GM23338 (cell line): ENCODE results near the gene TRIM63. TPM values are rescaled to one million over a fixed set of nuclear protein-coding genes. Genes with fewer than 3 reads are reported as not detected.

Source experiments
- ATAC-seq: fragments of 200-7000 bp; cut with Tn5 transposase; 3 replicates; pipeline ENCODE4 v1.9.1; 2020
- DNase-seq: peaks from one replicate; pipeline ENCODE4 v3.0.0-alpha.2; 2015; ENCODE audit warnings: low spot score
- H2AFZ ChIP-seq: fragments of 200-600 bp; sonication (generic); 2 replicates; pipeline ENCODE4 v1.8.0; 2016; ENCODE audit warnings: antibody characterized with exemption, mild to moderate bottlenecking, moderate library complexity
- H3F3A ChIP-seq: fragments of 200-600 bp; sonication (generic); replicated peaks from 2 replicates; pipeline ENCODE4 v1.8.0; 2017; ENCODE audit warnings: antibody characterized with exemption, mixed run types, low read depth
- H3K27ac ChIP-seq: fragments of 200-600 bp; sonication (generic); 2 replicates; pipeline ENCODE4 v1.6.1; 2016; ENCODE audit warnings: low read depth
- H3K27me3 ChIP-seq: fragments of 200-600 bp; sonication (generic); 2 replicates; pipeline ENCODE4 v1.8.0; 2016; ENCODE audit warnings: mild to moderate bottlenecking, mixed run types, moderate library complexity; ENCODE audit not compliant: insufficient read depth
- H3K36me3 ChIP-seq: fragments of 200-600 bp; sonication (generic); 2 replicates; pipeline ENCODE4 v1.8.0; 2016; ENCODE audit warnings: mild to moderate bottlenecking; ENCODE audit not compliant: insufficient read depth
- H3K4me1 ChIP-seq: fragments of 200-600 bp; sonication (generic); 2 replicates; pipeline ENCODE4 v1.8.0; 2016; ENCODE audit warnings: mild to moderate bottlenecking, moderate library complexity; ENCODE audit not compliant: insufficient read depth
- H3K4me2 ChIP-seq: fragments of 200-600 bp; sonication (generic); 2 replicates; pipeline ENCODE4 v1.7.1; 2017; ENCODE audit warnings: mixed run types
- H3K4me3 ChIP-seq: fragments of 200-600 bp; sonication (generic); 2 replicates; pipeline ENCODE4 v1.6.1; 2016; ENCODE audit warnings: mixed run types
- H3K79me2 ChIP-seq: fragments of 200-600 bp; sonication (generic); replicated peaks from 2 replicates; pipeline ENCODE4 v1.8.0; 2017; ENCODE audit warnings: mild to moderate bottlenecking; ENCODE audit not compliant: insufficient read depth
- H3K9me2 ChIP-seq: fragments of 200-600 bp; sonication (generic); 2 replicates; pipeline ENCODE4 v1.8.0; 2017; ENCODE audit not compliant: insufficient read depth
- H4K20me1 ChIP-seq: fragments of 200-600 bp; sonication (generic); replicated peaks from 2 replicates; pipeline ENCODE4 v1.8.0; 2017; ENCODE audit warnings: mild to moderate bottlenecking; ENCODE audit not compliant: insufficient read depth
- H3K27ac Mint-ChIP-seq: 2 replicates; pipeline ENCODE4 v1.8.0; 2020; ENCODE audit warnings: inconsistent platforms, mild to moderate bottlenecking, moderate library complexity, mixed read lengths
- H3K27me3 Mint-ChIP-seq: 3 replicates; pipeline ENCODE4 v1.8.0; 2022; ENCODE audit warnings: low read depth, mild to moderate bottlenecking, moderate library complexity, mixed read lengths, inconsistent platforms; ENCODE audit not compliant: insufficient read depth, poor library complexity
- H3K36me3 Mint-ChIP-seq: 3 replicates; pipeline ENCODE4 v1.8.0; 2021; ENCODE audit warnings: low read depth, mild to moderate bottlenecking, inconsistent platforms, moderate library complexity, mixed read lengths
- H3K4me1 Mint-ChIP-seq: 3 replicates; pipeline ENCODE4 v1.8.0; 2020; ENCODE audit warnings: mild to moderate bottlenecking, inconsistent platforms, mixed read lengths
- H3K4me3 Mint-ChIP-seq: 3 replicates; pipeline ENCODE4 v1.8.0; 2021; ENCODE audit warnings: moderate library complexity, mild to moderate bottlenecking, inconsistent platforms, mixed read lengths
- H3K9me3 Mint-ChIP-seq: 3 replicates; pipeline ENCODE4 v1.8.0; 2020; ENCODE audit warnings: moderate library complexity, mild to moderate bottlenecking, inconsistent platforms, mixed read lengths
- CREB1 ChIP-seq: fragments of 250-450 bp; sonication (Bioruptor Pico); IDR thresholded peaks from 2 replicates; pipeline ENCODE4 v1.5.0; 2020; ENCODE audit warnings: low read depth, mild to moderate bottlenecking, moderate library complexity
- EZH2 ChIP-seq: fragments of 200-600 bp; sonication (generic); IDR thresholded peaks from one replicate; pipeline ENCODE4 v1.8.0; 2017; ENCODE audit warnings: antibody characterized with exemption, mild to moderate bottlenecking, low read depth; ENCODE audit not compliant: unreplicated experiment
- EZH2phosphoT487 ChIP-seq: fragments of 200-600 bp; sonication (generic); IDR thresholded peaks from one replicate; pipeline ENCODE4 v1.8.1; 2018; ENCODE audit warnings: antibody characterized with exemption; ENCODE audit not compliant: unreplicated experiment
- JUNB ChIP-seq: IDR thresholded peaks from one replicate; pipeline ENCODE4 v1.6.1; 2016; ENCODE audit warnings: antibody characterized with exemption; ENCODE audit not compliant: unreplicated experiment
- NANOG ChIP-seq: IDR thresholded peaks from 2 replicates; pipeline ENCODE4 v1.6.1; 2016; ENCODE audit warnings: antibody characterized with exemption, borderline replicate concordance
- POLR2AphosphoS5 ChIP-seq: IDR thresholded peaks from 2 replicates; pipeline ENCODE4 v1.6.1; 2016; ENCODE audit warnings: antibody characterized with exemption, low read depth
- STAT1 ChIP-seq: IDR thresholded peaks from one replicate; pipeline ENCODE4 v1.6.1; 2016; ENCODE audit warnings: antibody characterized with exemption; ENCODE audit not compliant: unreplicated experiment
- ZNF114 ChIP-seq: fragments of 250-450 bp; sonication (Bioruptor Pico); IDR thresholded peaks from 2 replicates; pipeline ENCODE4 v1.5.0; 2020; ENCODE audit warnings: mild to moderate bottlenecking, moderate library complexity
- ZNF331 ChIP-seq: fragments of 250-450 bp; sonication (Bioruptor Pico); IDR thresholded peaks from 2 replicates; pipeline ENCODE4 v1.5.0; 2020; ENCODE audit warnings: low read depth, mild to moderate bottlenecking, moderate library complexity
- polyA plus RNA-seq: library from polyadenylated mRNA; unstranded; fragments of >200 nt; fragmentation: Nextera tagmentation; extraction: Ambion mirVana; gene quantifications from 2 replicates; pipeline ENCODE4 v1.2.1, GENCODE V29; 2016
- total RNA-seq: library from RNA; depleted of rRNA; stranded (reverse); fragments of >200 nt; shearing (Covaris generic); gene quantifications from 2 replicates; pipeline ENCODE4 v1.2.3, GENCODE V29; 2014
- TF ChIP-seq, protein P1 (sequence below): IDR thresholded peaks from one replicate; pipeline ENCODE4 v1.6.1; 2018; ENCODE audit warnings: antibody characterized with exemption; ENCODE audit not compliant: unreplicated experiment
- TF ChIP-seq, protein P2 (sequence below): IDR thresholded peaks from 2 replicates; pipeline ENCODE4 v1.6.1; 2016; ENCODE audit warnings: antibody characterized with exemption
- TF ChIP-seq, protein P3 (sequence below), 2 experiments: fragments of 200-600 bp in 1 of 2; sonication (generic) in 1 of 2; conservative IDR thresholded peaks; 2 replicates each; pipeline versions ENCODE4 v1.5.1 to v1.6.1; 2016 to 2017; ENCODE audit warnings: antibody characterized with exemption in 2 of 2, low read depth in 2 of 2, mild to moderate bottlenecking in 2 of 2, moderate library complexity in 1 of 2

TRIM63 gene
- total and polyA plus RNA-seq, 2 experiments from 2014 or later, result 0.17 TPM; not detected in 1

DNA sequence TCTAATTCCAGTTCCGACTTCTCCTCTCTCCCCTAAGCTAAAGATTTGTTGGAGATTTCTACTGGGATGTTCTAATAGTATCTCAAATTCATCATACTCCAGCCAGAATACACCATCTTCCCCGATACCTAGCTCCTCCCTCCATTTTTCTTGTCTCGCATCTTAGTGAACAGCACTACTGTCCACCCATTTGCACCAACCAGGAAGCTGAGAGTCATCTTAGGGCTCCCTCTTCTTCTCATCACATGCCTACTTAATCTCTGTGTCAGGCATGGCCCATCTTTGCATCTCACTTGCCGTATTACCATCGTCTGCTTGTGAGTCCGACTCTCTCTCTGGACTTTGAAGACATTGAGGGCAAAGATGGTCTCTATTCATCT, 3.5 kb upstream of the TRIM63 start (continued):
- no peak for TF ChIP-seq ZNF114 (CRISPR knock-in tag)
- no peak for TF ChIP-seq EZH2phosphoT487
- TF ChIP-seq, protein P1, sequence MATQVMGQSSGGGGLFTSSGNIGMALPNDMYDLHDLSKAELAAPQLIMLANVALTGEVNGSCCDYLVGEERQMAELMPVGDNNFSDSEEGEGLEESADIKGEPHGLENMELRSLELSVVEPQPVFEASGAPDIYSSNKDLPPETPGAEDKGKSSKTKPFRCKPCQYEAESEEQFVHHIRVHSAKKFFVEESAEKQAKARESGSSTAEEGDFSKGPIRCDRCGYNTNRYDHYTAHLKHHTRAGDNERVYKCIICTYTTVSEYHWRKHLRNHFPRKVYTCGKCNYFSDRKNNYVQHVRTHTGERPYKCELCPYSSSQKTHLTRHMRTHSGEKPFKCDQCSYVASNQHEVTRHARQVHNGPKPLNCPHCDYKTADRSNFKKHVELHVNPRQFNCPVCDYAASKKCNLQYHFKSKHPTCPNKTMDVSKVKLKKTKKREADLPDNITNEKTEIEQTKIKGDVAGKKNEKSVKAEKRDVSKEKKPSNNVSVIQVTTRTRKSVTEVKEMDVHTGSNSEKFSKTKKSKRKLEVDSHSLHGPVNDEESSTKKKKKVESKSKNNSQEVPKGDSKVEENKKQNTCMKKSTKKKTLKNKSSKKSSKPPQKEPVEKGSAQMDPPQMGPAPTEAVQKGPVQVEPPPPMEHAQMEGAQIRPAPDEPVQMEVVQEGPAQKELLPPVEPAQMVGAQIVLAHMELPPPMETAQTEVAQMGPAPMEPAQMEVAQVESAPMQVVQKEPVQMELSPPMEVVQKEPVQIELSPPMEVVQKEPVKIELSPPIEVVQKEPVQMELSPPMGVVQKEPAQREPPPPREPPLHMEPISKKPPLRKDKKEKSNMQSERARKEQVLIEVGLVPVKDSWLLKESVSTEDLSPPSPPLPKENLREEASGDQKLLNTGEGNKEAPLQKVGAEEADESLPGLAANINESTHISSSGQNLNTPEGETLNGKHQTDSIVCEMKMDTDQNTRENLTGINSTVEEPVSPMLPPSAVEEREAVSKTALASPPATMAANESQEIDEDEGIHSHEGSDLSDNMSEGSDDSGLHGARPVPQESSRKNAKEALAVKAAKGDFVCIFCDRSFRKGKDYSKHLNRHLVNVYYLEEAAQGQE, result no peak
- TF ChIP-seq STAT1, result no peak
- no peak for TF ChIP-seq CREB1 (CRISPR knock-in tag)
- TF ChIP-seq JUNB, result no peak
- no peak for TF ChIP-seq ZNF331 (CRISPR knock-in tag)
- TF ChIP-seq EZH2, result no peak

DNA sequence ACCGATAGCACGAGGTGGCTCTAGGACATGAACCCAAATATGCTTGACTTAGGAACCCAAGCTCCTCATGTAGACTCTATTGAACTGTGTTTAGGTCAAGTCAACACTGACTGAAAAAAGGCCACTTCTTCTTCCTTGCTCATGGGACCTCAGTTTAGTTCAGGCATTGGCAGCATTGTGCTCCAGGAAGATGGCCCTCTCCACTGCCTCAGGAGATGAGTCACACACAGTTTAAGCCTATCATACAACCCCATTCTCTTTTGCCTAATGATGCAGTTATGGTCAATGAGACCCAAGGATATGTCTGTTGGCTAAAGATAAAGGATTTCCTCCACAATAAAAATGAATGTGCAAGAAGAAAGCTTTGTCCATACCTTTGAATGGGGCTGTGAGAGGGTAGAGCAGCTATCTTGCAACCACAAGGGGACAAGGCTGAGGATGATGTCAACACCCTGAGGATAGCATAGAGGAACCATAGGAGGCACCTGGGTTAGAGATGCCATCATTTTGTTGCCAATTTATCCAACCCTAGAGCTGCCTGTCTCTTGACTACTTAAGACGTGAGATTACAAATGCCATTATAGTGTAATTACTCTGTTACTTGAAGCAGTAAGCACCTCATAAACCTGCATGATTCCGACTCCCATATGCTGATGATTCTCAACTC, 3.0 kb upstream of the TRIM63 start:
- no peak for ATAC-seq
- DNase-seq, result no peak
- H3K27ac Mint-ChIP-seq, result no peak overlapping the region
- H3K4me2 ChIP-seq, result no peak overlapping the region
- H4K20me1 ChIP-seq, result no peaks in the 10 kb centered on the region
- no peak overlapping the region for H3K4me3 Mint-ChIP-seq
- H3K36me3 Mint-ChIP-seq, result no peaks in the 10 kb centered on the region
- H3K9me2 ChIP-seq, result no peaks in the 10 kb centered on the region
- no peak overlapping the region for H3K4me3 ChIP-seq
- H3K36me3 ChIP-seq, result no peaks in the 10 kb centered on the region
- no peaks in the 10 kb centered on the region for H3K4me1 ChIP-seq
- H3K27me3 Mint-ChIP-seq, result peaks cover 13% of the 10 kb centered on the region
- no peaks in the 10 kb centered on the region for H3K9me3 Mint-ChIP-seq
- peaks cover 6% of the 10 kb centered on the region for H3K4me1 Mint-ChIP-seq
- H3K79me2 ChIP-seq, result no peaks in the 10 kb centered on the region
- H3F3A ChIP-seq, result no peaks in the 10 kb centered on the region
- no peak overlapping the region for H2AFZ ChIP-seq
- H3K27ac ChIP-seq, result no peak overlapping the region
- H3K27me3 ChIP-seq, result no peaks in the 10 kb centered on the region
- TF ChIP-seq POLR2AphosphoS5, result no peak
- TF ChIP-seq, protein P1, result no peak
- no peak for TF ChIP-seq EZH2phosphoT487
- no peak for TF ChIP-seq EZH2
- TF ChIP-seq, protein P2, sequence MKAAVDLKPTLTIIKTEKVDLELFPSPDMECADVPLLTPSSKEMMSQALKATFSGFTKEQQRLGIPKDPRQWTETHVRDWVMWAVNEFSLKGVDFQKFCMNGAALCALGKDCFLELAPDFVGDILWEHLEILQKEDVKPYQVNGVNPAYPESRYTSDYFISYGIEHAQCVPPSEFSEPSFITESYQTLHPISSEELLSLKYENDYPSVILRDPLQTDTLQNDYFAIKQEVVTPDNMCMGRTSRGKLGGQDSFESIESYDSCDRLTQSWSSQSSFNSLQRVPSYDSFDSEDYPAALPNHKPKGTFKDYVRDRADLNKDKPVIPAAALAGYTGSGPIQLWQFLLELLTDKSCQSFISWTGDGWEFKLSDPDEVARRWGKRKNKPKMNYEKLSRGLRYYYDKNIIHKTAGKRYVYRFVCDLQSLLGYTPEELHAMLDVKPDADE, result no peak
- no peak for TF ChIP-seq ZNF331 (CRISPR knock-in tag)
- TF ChIP-seq JUNB, result no peak
- no peak for TF ChIP-seq STAT1
- no peak for TF ChIP-seq NANOG
- TF ChIP-seq CREB1 (CRISPR knock-in tag), result no peak
- TF ChIP-seq ZNF114 (CRISPR knock-in tag), result no peak
- TF ChIP-seq, protein P3, sequence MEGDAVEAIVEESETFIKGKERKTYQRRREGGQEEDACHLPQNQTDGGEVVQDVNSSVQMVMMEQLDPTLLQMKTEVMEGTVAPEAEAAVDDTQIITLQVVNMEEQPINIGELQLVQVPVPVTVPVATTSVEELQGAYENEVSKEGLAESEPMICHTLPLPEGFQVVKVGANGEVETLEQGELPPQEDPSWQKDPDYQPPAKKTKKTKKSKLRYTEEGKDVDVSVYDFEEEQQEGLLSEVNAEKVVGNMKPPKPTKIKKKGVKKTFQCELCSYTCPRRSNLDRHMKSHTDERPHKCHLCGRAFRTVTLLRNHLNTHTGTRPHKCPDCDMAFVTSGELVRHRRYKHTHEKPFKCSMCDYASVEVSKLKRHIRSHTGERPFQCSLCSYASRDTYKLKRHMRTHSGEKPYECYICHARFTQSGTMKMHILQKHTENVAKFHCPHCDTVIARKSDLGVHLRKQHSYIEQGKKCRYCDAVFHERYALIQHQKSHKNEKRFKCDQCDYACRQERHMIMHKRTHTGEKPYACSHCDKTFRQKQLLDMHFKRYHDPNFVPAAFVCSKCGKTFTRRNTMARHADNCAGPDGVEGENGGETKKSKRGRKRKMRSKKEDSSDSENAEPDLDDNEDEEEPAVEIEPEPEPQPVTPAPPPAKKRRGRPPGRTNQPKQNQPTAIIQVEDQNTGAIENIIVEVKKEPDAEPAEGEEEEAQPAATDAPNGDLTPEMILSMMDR (conservative IDR thresholded peaks at IDR 0.05; ENCODE audit: low read depth in 2 of 2), result no peak
